ENCODE results near the gene RNF207. TPM values are rescaled to one million over a fixed set of nuclear protein-coding genes. Genes with fewer than 3 reads are reported as not detected.

RNF207 gene
- total and polyA plus RNA-seq, 2 of the 13 experiments (the other 11 are each of a cell fraction or from before 2014, with no cell fraction given): 9.8 to 15.9 TPM

DNA sequence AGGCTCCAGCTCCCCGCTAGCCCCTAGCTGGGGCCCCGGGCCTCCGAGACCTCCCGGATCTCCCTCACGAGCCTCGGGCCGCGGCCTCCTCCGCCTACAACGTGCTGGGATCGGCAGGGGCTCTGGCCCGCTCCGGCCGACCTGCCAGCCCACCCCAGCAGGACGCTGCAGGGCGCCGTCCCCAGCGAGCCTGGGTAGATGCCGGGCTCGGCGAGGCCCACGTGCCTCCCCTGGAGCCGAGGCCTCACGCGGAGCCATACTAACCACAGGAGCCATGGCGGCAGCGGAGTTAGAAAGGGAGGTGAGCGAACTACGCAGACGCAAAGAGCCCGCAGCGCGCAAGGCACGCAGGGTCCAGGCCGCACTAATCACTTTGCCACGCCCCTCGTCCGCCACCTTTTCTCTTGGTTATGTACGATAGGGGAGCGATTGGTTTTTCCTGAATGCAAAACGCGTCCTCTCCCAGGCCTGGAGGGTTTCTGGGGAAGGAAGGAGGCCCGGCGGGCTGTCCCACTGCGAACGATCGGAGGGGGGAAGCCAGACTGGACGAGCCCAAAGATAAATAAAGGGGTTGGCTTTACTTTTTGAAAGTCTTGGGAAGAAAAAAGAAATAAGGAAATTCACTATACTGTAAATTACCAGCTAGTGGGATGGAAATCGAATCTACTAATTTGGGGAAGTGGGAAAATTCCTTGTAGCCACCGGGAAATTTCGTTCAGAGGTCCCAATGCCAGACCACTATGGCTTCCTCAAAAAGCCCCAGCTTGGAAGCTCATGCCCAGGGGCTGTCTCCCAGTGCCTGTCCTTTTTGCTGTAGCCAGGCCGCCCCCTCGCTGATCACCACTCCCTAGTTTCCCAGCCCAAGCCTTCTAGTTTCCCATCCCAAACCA, 6.4 kb upstream of the RNF207 start, which contains the start of gene RPL22 (continued):
- TF ChIP-seq, protein P1, sequence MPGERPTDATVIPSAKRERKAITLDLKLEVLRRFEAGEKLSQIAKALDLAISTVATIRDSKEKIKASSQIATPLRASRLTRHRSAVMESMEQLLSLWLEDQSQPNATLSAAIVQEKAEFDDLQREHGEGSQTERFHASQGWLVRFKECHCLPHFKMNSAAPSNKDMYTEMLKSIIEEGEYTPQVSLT (CRISPR knock-in tag; IDR thresholded peaks at IDR 0.05; ENCODE audit: borderline replicate concordance, low read depth): no peak
- TF ChIP-seq, protein P2, sequence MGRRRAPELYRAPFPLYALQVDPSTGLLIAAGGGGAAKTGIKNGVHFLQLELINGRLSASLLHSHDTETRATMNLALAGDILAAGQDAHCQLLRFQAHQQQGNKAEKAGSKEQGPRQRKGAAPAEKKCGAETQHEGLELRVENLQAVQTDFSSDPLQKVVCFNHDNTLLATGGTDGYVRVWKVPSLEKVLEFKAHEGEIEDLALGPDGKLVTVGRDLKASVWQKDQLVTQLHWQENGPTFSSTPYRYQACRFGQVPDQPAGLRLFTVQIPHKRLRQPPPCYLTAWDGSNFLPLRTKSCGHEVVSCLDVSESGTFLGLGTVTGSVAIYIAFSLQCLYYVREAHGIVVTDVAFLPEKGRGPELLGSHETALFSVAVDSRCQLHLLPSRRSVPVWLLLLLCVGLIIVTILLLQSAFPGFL (CRISPR knock-in tag; IDR thresholded peaks at IDR 0.05): peak; percentile 53; the same call in 1 of the 2 replicates
- TF ChIP-seq FOXO1 (CRISPR knock-in tag; IDR thresholded peaks at IDR 0.05) (peak; percentile 78), NR1H2 (CRISPR knock-in tag; IDR thresholded peaks at IDR 0.05; ENCODE audit: borderline replicate concordance, low read depth) (peak; percentile 95), RNF2 (conservative IDR thresholded peaks at IDR 0.05; ENCODE audit: low read depth) (peak; percentile 88), NFIB (CRISPR knock-in tag; IDR thresholded peaks at IDR 0.05; ENCODE audit: borderline replicate concordance) (no peak), BORCS8-MEF2B (CRISPR knock-in tag; IDR thresholded peaks at IDR 0.05) (peak; percentile 91), AGO1 (IDR thresholded peaks at IDR 0.05; ENCODE audit: low read depth, low read length, poor library complexity, severe bottlenecking) (peak; percentile 71), U2AF2 (IDR thresholded peaks at IDR 0.05; ENCODE audit: low read depth, low read length) (no peak), EHMT2 (IDR thresholded peaks at IDR 0.05; ENCODE audit: borderline replicate concordance, low read depth, low read length) (no peak), EED (CRISPR knock-in tag; IDR thresholded peaks at IDR 0.05) (no peak; the same call in 1 of the 2 replicates), ZNF782 (CRISPR knock-in tag; IDR thresholded peaks at IDR 0.05; ENCODE audit: borderline replicate concordance) (peak; percentile 74), KAT2B (IDR thresholded peaks at IDR 0.05; ENCODE audit: borderline replicate concordance, low read depth, low read length) (no peak), ZNF850 (CRISPR knock-in tag; conservative IDR thresholded peaks at IDR 0.05) (no peak), ZNF367 (CRISPR knock-in tag; IDR thresholded peaks at IDR 0.05; ENCODE audit: borderline replicate concordance) (0 out of 2 replicates have a peak, but pooled peaks have one; percentile 54)
- TF ChIP-seq, protein P3, sequence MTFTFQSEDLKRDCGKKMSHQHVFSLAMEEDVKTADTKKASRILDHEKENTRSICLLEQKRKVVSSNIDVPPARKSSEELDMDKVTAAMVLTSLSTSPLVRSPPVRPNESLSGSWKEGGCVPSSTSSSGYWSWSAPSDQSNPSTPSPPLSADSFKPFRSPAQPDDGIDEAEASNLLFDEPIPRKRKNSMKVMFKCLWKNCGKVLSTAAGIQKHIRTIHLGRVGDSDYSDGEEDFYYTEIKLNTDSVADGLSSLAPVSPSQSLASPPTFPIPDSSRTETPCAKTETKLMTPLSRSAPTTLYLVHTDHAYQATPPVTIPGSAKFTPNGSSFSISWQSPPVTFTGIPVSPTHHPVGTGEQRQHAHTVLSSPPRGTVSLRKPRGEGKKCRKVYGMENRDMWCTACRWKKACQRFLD (CRISPR knock-in tag; IDR thresholded peaks at IDR 0.05; ENCODE audit: borderline replicate concordance): no peak; the same call in 1 of the 2 replicates
- TF ChIP-seq, protein P4, sequence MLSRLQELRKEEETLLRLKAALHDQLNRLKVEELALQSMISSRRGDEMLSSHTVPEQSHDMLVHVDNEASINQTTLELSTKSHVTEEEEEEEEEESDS (CRISPR knock-in tag; IDR thresholded peaks at IDR 0.05; ENCODE audit: borderline replicate concordance): peak; percentile 80
- TF ChIP-seq, protein P5, sequence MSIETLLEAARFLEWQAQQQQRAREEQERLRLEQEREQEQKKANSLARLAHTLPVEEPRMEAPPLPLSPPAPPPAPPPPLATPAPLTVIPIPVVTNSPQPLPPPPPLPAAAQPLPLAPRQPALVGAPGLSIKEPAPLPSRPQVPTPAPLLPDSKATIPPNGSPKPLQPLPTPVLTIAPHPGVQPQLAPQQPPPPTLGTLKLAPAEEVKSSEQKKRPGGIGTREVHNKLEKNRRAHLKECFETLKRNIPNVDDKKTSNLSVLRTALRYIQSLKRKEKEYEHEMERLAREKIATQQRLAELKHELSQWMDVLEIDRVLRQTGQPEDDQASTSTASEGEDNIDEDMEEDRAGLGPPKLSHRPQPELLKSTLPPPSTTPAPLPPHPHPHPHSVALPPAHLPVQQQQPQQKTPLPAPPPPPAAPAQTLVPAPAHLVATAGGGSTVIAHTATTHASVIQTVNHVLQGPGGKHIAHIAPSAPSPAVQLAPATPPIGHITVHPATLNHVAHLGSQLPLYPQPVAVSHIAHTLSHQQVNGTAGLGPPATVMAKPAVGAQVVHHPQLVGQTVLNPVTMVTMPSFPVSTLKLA (IDR thresholded peaks at IDR 0.05): peak; percentile 63
- TF ChIP-seq, protein P6, sequence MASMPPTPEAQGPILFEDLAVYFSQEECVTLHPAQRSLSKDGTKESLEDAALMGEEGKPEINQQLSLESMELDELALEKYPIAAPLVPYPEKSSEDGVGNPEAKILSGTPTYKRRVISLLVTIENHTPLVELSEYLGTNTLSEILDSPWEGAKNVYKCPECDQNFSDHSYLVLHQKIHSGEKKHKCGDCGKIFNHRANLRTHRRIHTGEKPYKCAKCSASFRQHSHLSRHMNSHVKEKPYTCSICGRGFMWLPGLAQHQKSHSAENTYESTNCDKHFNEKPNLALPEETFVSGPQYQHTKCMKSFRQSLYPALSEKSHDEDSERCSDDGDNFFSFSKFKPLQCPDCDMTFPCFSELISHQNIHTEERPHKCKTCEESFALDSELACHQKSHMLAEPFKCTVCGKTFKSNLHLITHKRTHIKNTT (CRISPR knock-in tag; IDR thresholded peaks at IDR 0.05): no peak
- TF ChIP-seq, protein P7, sequence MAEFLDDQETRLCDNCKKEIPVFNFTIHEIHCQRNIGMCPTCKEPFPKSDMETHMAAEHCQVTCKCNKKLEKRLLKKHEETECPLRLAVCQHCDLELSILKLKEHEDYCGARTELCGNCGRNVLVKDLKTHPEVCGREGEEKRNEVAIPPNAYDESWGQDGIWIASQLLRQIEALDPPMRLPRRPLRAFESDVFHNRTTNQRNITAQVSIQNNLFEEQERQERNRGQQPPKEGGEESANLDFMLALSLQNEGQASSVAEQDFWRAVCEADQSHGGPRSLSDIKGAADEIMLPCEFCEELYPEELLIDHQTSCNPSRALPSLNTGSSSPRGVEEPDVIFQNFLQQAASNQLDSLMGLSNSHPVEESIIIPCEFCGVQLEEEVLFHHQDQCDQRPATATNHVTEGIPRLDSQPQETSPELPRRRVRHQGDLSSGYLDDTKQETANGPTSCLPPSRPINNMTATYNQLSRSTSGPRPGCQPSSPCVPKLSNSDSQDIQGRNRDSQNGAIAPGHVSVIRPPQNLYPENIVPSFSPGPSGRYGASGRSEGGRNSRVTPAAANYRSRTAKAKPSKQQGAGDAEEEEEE (CRISPR knock-in tag; IDR thresholded peaks at IDR 0.05; ENCODE audit: borderline replicate concordance): no peak
